GM19468 (cell line): ENCODE measurements around the gene PSEN2.
"Not testable (repeated sequence)": the region's sequence is repeated elsewhere in the genome, so short reads cannot be mapped to it uniquely, and the experiment has no call there.

Source experiments
- ATAC-seq: cut with Tn5 transposase; IDR thresholded peaks from one replicate; pipeline ENCODE4 v1.9.1; 2021; ENCODE audit warnings: mild to moderate bottlenecking, moderate library complexity, moderate number of reproducible peaks; ENCODE audit not compliant: unreplicated experiment; ENCODE audit errors: extremely low read depth

Gene PSEN2

DNA sequence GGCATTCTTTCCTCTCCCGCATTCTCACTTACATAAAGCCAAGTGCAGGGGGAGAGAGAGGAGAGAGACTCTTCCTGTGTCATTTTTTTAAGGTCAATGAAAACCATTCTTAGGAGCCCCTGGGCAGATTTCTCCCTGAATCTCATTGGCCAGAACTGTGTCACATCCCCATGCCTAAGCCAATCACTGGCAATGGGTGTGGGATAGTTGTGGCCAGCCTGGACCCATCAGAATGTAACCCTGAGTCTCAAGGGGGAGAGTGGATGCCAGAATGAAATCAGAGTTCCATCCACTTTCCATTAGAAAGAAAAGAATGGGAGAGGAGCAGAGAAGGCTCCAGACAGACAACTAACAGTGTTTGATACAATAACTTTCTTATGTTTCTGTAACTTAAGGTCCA lies 38.5 kb downstream of the PSEN2 start:
- no peak for ATAC-seq

DNA sequence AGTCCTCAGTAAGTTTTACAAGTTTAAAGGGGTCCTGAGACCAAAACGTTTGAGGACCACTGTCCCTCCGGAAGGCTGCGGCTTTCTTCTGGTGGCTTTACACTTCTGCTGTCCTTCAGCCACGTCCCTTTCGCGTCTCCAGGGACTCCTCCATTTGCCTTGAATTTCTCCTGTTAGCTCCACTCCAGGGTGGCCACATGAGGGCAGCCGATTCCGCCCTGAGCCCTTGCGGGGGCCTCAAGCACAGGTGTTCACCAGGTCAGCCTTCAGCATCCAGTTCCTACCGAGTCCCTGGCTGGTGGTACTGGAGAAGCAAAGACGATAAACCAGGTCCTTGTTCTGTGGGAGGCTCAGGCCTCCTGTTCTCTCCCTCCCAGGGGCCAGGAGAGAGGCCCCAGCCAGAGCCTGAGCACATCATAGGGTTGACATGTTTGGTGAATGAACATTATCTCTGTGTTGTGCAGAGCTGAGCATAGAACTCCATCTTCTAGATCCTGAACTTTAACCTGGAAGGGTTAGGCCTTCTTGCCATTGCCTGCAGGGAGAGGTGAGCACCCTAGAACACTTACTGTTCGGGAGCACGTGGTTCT lies 42.3 kb downstream of the PSEN2 start:
- ATAC-seq: no peak

DNA sequence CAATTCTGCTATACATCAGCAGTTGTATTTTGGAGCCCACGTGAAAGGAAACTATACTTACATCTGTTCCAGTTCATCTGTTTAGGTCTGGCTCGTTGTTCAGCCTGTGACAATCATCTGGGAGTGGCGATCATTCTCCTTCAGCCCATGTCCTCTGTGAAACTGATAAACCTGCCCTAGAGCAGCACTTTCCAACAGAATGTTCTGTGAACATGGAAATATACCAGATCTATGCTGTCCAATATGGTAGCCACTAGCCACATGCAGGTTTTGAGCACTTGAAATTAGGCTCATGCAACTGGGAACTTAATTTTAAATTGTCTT lies 45.2 kb downstream of the PSEN2 start:
- ATAC-seq: no peak

DNA sequence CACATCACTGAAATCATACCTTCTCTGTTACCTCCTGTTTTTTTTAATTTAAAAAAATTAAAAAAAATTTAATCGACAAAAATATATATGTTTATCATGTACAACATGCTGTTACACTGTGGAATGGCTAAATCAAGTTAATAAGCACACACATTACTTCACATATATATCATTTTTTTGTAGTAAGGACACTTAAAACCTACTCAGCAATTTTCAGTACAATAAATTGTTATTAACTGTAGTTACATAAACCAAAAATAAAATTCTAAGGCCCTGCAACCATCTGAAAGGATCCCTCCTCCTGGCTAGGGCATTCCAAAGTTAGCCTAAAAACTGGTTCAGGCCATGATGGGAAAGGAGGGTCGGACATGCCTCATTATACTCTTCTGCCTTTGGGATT lies 46.1 kb downstream of the PSEN2 start:
- ATAC-seq: no peak

DNA sequence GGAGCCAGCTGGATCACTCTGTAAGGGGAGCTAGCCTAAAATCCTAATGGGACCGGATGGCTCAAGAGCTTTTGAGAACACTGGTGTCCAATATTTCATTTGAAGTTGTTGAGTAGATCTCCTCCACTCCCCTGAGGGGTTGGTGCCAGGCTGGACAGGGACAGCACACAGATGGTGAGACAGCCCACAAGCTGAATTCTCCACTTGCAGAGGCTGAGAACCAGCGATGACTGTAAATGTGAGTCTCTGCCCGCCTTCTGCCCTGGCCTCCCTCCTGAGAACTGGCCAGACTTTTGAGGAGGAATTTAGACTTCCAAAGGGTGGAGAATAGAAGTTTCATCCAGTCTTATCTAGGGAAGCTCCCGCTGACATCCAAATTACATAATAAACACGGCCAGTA lies 49.2 kb downstream of the PSEN2 start:
- ATAC-seq: no peak

DNA sequence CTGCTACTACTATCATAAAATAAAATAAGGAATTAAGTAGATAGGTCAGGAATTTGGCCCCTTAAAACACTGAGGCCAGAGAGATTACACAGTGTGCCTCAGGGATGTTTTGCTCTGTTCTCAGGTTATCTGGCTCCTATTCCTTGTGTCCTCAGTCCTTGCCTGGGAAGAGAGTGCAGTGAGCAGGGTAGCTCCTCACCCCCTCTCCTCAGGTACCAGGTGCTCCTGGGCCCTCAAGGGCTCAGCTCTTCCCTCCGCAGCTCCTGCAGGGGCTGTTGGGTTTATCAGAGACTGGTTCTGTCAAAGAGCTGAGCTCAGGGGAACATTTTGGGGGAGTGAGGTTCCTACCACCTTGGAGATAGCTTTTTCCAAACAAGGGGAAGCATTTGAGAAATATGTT lies 49.6 kb downstream of the PSEN2 start:
- ATAC-seq: no peak

DNA sequence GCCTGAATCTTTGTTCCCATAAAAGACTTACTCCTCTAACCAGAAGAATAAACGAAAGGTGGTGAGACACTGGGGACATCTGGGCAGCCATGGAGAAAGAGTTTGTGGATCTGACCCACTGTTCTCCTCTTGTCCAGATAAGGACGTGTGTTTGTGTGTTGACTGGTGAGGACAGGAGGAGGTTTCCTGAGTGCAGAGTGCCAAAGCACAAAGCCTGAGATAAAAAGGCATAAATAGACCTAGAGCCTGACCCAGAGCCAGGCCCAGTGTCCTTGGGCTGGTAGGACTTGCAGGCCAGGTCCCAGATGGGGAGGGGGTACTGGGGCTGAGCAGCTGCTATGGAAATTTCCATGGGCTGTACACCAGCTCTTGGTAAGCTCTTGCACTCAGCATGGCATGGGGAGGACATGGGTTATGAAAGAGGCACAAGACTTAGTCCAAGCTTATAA lies 50.1 kb downstream of the PSEN2 start:
- ATAC-seq: no peak

DNA sequence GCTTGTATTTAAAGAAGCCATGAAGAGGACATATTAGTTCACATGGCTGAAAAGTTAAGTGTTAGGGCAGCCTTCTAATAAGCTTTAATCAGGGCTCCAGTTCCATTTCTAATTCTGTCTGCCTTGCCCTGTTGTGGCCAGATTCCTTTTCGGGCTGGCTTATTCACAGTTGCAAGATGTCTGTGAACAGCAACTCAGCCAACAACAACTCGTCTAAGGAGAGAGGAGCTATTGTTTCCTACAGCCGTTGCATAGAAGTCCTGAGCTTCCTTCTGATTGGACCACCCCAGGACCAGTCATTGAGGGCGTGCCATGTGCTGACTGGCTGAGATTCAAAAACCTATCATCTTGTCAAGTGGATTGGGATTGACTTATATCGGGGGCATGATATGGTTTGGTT lies 51.1 kb downstream of the PSEN2 start:
- ATAC-seq: no peak

DNA sequence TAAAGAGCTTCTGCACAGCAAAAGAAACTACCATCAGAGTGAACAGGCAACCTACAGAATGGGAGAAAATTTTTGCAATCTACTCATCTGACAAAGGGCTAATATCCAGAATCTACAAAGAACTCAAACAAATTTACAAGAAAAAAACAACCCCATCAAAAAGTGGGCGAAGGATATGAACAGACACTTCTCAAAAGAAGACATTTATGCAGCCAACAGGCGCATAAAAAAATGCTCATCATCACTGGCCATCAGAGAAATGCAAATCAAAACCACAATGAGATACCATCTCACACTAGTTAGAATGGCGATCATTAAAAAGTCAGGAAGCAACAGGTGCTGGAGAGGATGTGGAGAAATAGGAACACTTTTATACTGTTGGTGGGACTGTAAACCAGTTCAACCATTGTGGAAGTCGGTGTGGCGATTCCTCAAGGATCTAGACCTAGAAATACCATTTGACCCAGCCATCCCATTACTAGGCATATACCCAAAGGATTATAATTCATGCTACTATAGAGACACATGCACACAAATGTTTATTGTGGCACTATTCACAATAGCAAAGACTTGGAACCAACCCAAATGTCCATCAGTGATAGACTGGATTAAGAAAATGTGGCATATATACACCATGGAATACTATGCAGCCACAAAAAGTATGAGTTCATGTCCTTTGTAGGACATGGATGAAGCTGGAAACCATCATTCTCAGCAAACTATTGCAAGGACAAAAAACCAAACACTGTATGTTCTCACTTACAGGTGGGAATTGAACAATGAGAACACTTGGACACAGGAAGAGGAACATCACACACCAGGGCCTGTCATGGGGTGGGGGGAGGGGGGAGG lies 59.1 kb downstream of the PSEN2 start:
- not testable (repeated sequence) for ATAC-seq

DNA sequence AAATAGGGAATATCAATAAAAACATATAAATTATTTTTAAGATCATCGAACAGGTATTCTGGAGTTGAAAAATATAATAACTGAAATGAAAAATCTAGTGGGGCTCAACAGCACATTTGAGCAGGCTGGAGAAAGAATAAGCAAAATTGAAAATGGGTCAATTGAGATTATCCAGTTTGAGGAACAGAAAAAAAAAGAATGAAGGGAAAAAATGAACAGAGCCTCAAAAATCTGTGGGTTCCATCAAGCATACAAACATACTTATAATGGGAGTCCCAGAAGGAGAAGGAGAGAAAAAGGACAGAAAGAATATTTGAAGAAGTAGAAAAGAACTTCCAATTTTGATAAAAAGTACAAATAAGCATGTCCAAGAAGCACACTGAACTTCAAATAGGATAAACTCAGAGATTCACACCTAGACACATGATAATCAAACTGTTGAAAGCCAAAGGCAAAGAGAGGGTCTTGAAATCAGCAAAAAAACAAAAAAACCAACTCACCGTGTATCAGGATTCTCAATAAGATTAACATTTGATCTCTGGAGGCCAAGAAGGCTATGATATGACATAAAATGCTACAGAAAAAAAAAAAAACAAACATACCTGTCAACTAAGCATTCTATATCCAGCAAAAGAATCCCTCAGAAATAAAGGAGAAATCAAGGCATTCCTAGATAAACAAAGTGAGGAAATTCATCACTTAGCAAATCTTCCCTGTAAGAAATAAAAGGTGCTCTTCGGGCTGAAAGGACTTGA lies 64.2 kb downstream of the PSEN2 start:
- ATAC-seq: no peak

DNA sequence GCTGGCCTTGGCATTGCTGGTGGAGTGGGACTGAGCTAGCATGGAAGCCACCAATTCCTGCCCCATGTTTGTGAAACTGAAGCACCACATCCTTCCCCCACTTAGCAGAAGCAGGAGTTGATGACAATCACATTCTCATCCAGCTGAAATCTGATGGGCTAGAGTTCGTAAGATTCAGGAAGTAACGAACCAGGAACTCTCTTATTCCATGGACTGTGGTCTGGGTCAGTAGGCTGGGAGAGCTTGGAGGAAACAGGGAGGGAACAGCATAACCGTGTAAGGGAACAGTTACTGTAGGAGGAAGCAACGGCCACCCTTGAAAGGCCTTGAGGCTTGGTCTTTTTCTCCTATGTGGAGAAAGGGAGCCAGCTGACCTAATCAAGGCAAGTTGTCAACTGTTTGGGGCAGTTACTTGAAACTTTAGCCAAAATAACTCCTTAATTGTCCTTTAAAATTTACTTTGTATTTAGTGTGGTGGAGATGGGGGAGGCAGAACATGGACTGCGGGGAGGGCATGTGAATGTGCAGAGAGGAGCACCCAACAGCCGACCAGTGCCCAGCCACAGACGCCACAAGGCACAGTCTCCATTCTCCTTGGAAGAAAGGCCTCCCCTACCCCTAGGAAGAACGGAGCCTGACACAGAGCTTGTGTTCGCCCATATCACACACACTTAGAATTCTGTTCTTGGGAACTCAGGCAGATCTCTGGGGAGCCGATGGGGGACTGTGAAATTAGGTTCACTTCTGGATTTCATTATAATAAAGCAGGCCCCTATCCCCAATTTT lies 67.7 kb downstream of the PSEN2 start:
- no peak for ATAC-seq

DNA sequence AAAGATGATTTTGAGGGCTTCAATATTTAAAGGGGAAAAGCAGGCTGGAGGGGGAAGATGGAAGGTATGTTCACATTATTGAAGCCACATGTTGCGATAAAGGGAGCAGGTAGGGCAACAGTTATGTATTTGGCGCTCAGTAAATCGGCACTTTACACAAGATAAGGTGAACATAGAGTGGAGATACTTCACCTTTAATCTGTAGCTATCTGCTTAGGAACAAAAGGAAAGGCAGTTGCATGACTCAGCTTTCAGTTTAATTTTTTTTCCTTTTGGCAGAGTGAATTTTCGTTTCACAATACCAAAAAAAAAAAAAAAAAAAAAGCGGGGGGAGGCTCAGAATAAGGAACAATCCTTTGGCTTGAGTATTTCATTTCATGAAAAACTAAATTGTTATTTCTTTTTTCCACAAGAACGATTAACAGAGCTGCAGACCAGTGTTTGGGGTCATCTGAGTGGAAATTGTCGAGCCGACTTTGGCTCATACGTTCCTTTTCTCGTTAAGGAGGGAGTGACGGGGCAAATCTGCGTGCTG lies 68.6 kb downstream of the PSEN2 start:
- ATAC-seq: no peak

DNA sequence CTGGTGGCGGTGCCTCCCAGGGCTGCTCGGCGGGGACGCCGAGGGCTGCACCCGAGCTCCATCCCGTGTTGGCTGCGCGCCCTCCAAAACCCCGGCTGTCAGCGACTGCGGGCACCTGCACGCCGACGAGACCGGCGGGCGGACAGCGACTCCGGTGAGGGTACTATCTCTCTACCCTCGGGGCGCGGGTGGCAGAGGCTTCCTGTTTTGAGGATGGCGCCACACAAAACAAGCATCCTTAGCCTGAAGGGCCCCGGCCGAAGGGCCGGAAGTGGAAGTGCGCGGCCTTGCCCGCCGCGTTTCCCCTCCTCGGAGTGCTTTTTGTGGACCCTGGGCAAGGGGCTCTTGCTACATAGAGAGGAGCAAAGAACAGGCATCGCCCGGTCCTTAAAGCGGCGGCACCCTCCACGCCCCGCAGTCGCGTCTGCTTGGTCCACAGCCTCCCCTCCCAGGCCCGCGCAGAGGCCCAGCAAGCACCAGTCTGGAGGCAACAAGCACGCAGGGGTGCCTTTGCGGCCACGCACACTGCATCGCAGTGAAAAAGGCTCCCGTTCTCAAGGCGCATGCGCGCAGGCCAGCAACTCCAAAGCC lies 69.1 kb downstream of the PSEN2 start:
- ATAC-seq: peak; percentile 3

DNA sequence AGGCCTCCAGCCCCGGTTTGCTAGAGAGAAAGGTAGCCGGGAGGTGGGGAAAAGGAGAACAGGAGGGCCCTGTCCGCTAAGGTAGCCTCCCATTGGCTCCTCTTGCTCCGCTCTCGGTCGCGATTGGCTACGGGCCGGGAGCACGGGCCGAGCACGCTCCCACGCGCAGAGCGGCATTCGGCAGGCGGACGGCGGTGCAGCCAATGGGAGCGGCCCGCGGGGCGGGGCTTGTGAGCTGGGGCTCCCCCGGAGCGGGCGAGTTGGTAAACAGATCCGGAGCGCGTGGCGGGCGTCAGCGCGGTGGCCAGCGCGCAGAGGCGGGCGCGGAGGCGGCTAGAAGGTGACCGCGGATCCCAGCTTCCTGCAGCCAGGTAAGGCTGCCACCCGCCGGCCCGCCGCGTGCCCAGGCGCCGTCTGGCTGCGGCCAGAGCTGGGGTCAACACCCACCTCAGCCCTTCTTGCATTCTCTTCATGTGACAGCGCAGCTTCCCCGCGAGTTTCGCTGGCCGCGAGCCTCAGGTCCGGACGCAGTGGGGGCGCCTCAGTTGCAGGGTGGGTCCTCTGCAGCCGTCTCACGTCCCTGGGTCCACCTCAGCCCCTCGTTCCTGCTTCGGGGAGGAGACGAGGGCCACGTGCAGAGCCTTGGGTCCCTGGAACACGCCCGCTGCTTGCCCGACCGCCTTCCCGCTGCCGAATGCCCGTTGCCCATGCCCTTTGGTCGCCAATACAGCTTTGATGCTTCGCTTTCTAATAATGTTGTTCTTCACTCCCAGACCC lies 69.8 kb downstream of the PSEN2 start, which contains the start of gene COQ8A:
COQ8A (plus strand) TSS at position 266 of the 777 bp plus-strand sequence. CDS start 21,092 bp downstream, outside the sequence.
- ATAC-seq: peak; percentile 99

DNA sequence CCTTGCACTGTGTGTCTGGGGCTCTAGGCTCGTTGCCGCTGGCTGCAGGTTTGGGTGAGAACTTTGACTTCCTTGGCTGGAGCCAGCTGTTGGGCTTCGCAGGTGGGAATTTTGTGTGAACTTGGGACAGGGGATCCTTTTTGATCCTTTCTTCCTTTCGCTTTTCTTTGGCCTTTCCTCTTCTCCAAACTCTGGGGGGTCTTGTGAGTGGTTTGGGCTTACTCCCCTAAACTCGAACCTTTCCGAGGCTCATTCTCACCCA lies 70.3 kb downstream of the PSEN2 start:
- no peak for ATAC-seq

DNA sequence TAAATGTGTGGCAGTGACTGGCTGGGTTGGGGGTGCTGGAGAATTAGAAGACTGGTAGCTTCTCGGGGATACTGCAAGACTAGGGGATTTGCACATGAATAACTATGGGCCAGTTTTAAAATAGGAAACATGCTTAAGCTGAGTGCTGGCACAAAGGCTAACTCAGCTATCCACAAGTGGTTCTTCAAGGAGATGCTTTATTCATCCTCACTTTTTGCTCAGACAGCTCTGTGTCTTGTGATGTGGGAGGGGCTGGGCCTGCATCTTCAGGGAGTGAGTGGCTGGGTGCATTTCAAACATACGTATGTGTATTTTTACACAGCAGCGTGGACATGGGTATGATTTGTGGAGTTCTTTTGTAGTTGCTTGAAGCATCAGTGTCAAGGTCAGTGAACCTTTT lies 72.0 kb downstream of the PSEN2 start:
- ATAC-seq: no peak

DNA sequence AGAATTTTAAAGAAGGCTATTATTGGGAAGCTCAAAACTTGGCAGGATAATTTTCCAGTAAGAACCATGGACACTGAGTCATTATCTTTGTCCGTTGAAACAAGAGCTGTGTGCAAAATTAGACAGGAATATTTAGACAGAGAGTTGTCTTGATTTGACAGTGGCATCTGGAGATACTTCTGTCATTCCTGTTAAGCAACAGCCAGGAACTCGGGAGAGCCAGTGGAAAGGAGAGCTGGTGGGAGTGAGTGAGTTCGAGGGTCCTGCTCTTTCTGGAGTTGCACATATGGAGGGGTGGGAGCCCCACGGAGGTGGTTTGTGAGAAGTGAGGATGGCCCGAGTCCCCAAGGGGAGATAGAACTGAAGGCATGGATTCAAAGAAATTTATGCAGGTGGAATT lies 72.7 kb downstream of the PSEN2 start:
- ATAC-seq: no peak

DNA sequence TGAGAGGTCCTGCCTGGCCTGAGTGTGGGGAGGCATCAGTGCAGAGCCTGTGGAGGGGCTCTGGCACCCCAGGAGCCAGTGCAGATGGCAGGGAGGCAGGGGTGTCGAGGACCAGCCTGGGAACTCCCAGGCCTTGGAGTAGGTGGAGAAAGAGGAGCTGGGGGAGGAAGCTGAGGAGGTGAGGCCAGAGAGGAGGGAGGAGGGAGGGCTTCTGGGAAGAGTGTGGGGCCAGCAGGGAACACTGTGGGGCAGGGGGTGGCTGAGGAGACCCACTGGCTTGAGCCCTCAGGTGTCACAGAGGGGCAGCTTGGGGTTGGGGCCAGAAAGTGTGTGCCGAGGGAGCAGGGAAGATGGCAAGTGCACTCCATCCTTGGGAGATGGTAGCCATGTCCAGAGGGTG lies 73.5 kb downstream of the PSEN2 start:
- ATAC-seq: no peak

DNA sequence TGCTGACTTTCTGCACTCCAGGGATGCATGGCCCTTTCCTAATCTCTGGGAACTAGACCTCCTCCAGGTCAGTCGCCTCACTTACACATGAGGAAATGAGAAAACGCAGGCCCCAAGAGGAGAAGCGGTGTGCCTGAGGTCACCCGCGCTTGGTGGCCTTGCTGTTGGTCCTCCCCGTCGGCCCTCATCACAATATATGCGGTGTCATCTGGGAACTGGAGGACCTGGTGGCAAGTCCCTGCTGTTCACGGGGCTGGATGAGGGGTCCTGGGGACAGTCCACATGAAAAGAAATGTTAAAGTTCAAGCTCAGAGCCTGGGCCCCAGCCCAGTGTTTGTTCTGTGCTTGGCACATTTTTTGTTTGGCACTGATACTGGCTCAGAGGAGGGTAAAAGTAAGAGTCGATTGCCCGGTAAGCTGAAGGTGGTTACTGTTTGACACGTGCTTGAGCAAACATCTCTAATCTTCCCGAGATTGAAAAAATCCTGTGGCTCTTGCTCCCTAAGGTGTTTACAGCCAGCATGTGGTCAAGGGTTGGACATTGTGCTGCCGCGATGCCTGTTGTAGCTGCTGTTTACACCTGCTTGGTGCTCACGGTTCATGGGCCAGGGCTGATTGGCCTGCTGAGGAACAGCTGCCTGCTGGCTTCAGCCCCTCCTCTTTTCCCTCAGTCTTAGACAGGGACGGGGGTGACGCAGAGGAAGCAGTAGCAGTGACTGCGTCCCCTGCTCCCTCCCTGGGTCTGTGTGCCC lies 74.9 kb downstream of the PSEN2 start:
- no peak for ATAC-seq
